ENCODE data around the gene RILP. TPM values are rescaled to one million over a fixed set of nuclear protein-coding genes. Genes with fewer than 3 reads are reported as not detected.
"Not testable (repeated sequence)": the region's sequence is repeated elsewhere in the genome, so short reads cannot be mapped to it uniquely, and the experiment has no call there.

RILP gene
- total RNA-seq, 1 donor from 2014 or later: 0.13 TPM

DNA sequence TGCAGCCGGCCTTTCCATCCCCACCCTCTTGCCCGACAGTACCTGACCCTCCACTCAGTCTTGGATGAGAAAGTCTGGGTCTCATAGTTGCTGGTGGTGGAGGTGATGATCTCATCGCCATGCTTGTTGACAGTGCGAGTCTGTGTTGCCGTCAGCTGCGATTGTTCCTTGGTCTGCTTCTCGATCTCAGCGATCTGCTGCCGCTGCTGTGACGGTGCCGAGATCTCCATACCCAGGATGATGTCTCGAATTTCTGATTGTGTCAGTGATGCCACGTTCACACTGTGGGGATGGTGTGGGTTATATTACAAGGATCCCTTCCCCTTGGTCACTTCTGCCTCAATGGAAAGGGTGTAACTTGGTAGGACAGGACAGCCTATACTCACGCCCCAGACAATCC, 4.1 kb upstream of the RILP start:
- Histone ChIP-seq H3K4me3 (no peak overlapping the region), H3K4me1 (peaks cover 6% of the 10 kb centered on the region), H3K27ac (no peak overlapping the region), H3K9ac (no peak overlapping the region), H2AFZ (replicated peaks) (no peak overlapping the region), H3K79me2 (ENCODE audit: low read depth) (no peaks in the 10 kb centered on the region), H3K4me2 (no peak overlapping the region), H3K27me3 (no peaks in the 10 kb centered on the region), H4K20me1 (ENCODE audit: low read depth) (peaks cover 54% of the 10 kb centered on the region), H3K9me3 (ENCODE audit: low read depth) (no peaks in the 10 kb centered on the region), H3K36me3 (peaks cover 27% of the 10 kb centered on the region), H3F3A (ENCODE audit: low read depth) (peaks cover 53% of the 10 kb centered on the region)
- TF ChIP-seq EZH2 (IDR thresholded peaks at IDR 0.05) (no peak), EZH2phosphoT487 (IDR thresholded peaks at IDR 0.05) (no peak)
- peak overlapping the region; percentile 28 for H3K4me3 Mint-ChIP-seq
- no peak for DNase-seq (ENCODE audit: low spot score)
- H3K36me3 Mint-ChIP-seq: peaks cover 48% of the 10 kb centered on the region
- peaks cover 2% of the 10 kb centered on the region for H3K27me3 Mint-ChIP-seq (ENCODE audit: insufficient read depth, low read depth)
- H3K27ac Mint-ChIP-seq: no peak overlapping the region
- peaks cover 7% of the 10 kb centered on the region for H3K4me1 Mint-ChIP-seq
- H3K9me3 Mint-ChIP-seq: no peaks in the 10 kb centered on the region

DNA sequence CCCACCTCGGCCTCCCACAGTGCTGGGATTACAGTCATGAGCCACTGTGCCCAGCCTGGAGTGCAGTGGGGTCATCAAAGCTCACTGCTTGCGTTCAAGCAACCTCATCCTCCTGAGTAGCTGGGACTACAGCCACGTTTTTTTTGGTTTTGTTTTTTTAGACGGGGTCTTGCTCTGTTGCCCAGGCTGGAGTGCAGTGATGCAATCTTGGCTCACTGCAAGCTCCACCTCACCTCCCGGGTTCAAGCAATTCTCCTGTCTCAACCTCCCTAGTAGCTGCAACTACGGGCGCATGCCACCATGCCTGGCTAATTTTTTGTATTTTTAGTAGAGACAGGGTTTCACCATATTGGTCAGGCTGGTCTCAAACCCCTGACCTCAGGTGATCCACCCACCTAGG, 3.1 kb upstream of the RILP start:
- H3K4me1 Mint-ChIP-seq; DNase-seq (ENCODE audit: low spot score); H3K4me1 ChIP-seq; H2AFZ ChIP-seq (replicated peaks); H3K27ac ChIP-seq; H3K4me2 ChIP-seq; H3K79me2 ChIP-seq (ENCODE audit: low read depth); H3K27me3 ChIP-seq; H3K27ac Mint-ChIP-seq; H3K9ac ChIP-seq; H3K9me3 Mint-ChIP-seq; H3K4me3 Mint-ChIP-seq; H3K9me3 ChIP-seq (ENCODE audit: low read depth); H3K27me3 Mint-ChIP-seq (ENCODE audit: insufficient read depth, low read depth); H3K4me3 ChIP-seq: not testable (repeated sequence)
- H3K36me3 Mint-ChIP-seq: peaks cover 38% of the 10 kb centered on the region
- Histone ChIP-seq H4K20me1 (ENCODE audit: low read depth) (peaks cover 54% of the 10 kb centered on the region), H3F3A (ENCODE audit: low read depth) (peaks cover 62% of the 10 kb centered on the region), H3K36me3 (peaks cover 18% of the 10 kb centered on the region)

GRCh38 chr17:1651559-1651844, 1.8 kb upstream of the RILP start:
- H3K27me3 ChIP-seq: peaks cover 20% of the 10 kb centered on the region
- peaks cover 6% of the 10 kb centered on the region for H3K4me1 ChIP-seq
- no peak overlapping the region for H3K9ac ChIP-seq
- H3K9me3 ChIP-seq (ENCODE audit: low read depth): no peaks in the 10 kb centered on the region
- no peak overlapping the region for H3K27ac ChIP-seq
- no peak for DNase-seq (ENCODE audit: low spot score)
- peaks cover 60% of the 10 kb centered on the region for H3F3A ChIP-seq (ENCODE audit: low read depth)
- no peak overlapping the region for H3K4me3 ChIP-seq
- H3K4me2 ChIP-seq: no peak overlapping the region
- Mint-ChIP-seq H3K4me1 (peaks cover 10% of the 10 kb centered on the region), H3K27me3 (ENCODE audit: insufficient read depth, low read depth) (peaks cover 6% of the 10 kb centered on the region), H3K4me3 (no peak overlapping the region), H3K9me3 (no peaks in the 10 kb centered on the region), H3K27ac (no peak overlapping the region), H3K36me3 (peaks cover 31% of the 10 kb centered on the region)
- no peaks in the 10 kb centered on the region for H3K79me2 ChIP-seq (ENCODE audit: low read depth)
- TF ChIP-seq, protein P1, sequence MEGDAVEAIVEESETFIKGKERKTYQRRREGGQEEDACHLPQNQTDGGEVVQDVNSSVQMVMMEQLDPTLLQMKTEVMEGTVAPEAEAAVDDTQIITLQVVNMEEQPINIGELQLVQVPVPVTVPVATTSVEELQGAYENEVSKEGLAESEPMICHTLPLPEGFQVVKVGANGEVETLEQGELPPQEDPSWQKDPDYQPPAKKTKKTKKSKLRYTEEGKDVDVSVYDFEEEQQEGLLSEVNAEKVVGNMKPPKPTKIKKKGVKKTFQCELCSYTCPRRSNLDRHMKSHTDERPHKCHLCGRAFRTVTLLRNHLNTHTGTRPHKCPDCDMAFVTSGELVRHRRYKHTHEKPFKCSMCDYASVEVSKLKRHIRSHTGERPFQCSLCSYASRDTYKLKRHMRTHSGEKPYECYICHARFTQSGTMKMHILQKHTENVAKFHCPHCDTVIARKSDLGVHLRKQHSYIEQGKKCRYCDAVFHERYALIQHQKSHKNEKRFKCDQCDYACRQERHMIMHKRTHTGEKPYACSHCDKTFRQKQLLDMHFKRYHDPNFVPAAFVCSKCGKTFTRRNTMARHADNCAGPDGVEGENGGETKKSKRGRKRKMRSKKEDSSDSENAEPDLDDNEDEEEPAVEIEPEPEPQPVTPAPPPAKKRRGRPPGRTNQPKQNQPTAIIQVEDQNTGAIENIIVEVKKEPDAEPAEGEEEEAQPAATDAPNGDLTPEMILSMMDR (IDR thresholded peaks at IDR 0.05): no peak
- TF ChIP-seq EZH2phosphoT487 (IDR thresholded peaks at IDR 0.05): no peak
- TF ChIP-seq EZH2 (IDR thresholded peaks at IDR 0.05): no peak
- H3K36me3 ChIP-seq: peaks cover 15% of the 10 kb centered on the region
- peaks cover 49% of the 10 kb centered on the region for H4K20me1 ChIP-seq (ENCODE audit: low read depth)
- no peak overlapping the region for H2AFZ ChIP-seq (replicated peaks)

DNA sequence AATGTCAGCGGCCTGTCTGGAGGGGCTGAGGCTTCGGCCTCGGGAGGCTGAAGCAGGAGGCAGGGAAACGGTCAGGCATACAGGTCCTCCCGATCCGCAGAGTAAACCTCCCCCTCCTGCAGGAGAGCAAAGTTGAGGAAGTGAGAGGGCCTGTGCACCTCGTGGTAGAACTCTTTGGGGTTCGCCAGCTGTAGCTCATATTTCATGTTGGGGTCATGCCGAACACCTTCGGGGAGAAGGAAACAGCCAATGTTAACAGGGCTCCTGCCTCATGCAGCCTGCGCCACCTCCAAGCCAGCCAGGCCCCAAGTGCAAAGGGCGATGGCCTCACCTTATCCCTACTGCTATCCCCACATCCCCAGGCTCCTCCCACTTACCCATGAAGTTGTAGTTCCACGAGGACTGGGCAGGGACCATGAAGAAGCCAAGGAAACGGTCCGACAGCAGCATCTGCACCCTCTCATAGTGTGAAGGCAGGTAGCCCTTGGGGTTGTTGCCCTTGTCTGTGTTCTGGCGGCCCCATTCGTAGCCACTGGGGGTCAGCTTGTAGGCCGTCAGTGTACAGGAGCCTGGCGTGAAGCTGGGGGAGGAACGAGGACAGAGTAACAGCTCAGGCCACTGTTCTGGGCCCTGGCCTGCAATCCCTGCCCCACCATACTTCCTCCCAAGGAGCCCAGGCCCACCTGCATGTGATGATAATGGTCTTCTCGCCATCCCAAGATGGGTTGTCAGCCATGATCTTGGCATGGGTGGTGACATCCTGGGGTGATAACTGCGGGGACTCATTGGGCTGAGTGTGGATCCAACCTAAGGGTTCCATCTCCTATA, 1.3 kb upstream of the RILP start:
- peaks cover 46% of the 10 kb centered on the region for H4K20me1 ChIP-seq (ENCODE audit: low read depth)
- H3K27ac ChIP-seq: no peak overlapping the region
- H3K79me2 ChIP-seq (ENCODE audit: low read depth): no peaks in the 10 kb centered on the region
- Mint-ChIP-seq H3K4me3 (peak overlapping the region; percentile 15), H3K27me3 (ENCODE audit: insufficient read depth, low read depth) (peaks cover 6% of the 10 kb centered on the region), H3K36me3 (peaks cover 27% of the 10 kb centered on the region), H3K27ac (no peak overlapping the region), H3K9me3 (no peaks in the 10 kb centered on the region), H3K4me1 (peaks cover 13% of the 10 kb centered on the region)
- TF ChIP-seq EZH2phosphoT487 (IDR thresholded peaks at IDR 0.05) (no peak), EZH2 (IDR thresholded peaks at IDR 0.05) (no peak)
- TF ChIP-seq, protein P1 (IDR thresholded peaks at IDR 0.05): no peak
- no peak for DNase-seq (ENCODE audit: low spot score)
- H3K27me3 ChIP-seq: peaks cover 22% of the 10 kb centered on the region
- H3K4me1 ChIP-seq: peaks cover 6% of the 10 kb centered on the region
- H3K9me3 ChIP-seq (ENCODE audit: low read depth): no peaks in the 10 kb centered on the region
- H3F3A ChIP-seq (ENCODE audit: low read depth): peaks cover 60% of the 10 kb centered on the region
- H3K4me2 ChIP-seq: no peak overlapping the region
- peaks cover 10% of the 10 kb centered on the region for H3K36me3 ChIP-seq
- no peak overlapping the region for H2AFZ ChIP-seq (replicated peaks)
- no peak overlapping the region for H3K9ac ChIP-seq
- H3K4me3 ChIP-seq: no peak overlapping the region

Measured in neural progenitor cell (in vitro differentiated cells).